ENCODE measurements around the gene TIE1.

TIE1 gene

GRCh38 chr1:43274125-43274803 lies 26.5 kb upstream of the TIE1 start:
- DNase-seq, result peak; percentile 41

GRCh38 chr1:43274804-43275180 lies 26.0 kb upstream of the TIE1 start:
- no peak for DNase-seq

GRCh38 chr1:43275826-43276620 lies 24.8 kb upstream of the TIE1 start:
- no peak for DNase-seq

- DNase-seq, result no peak
Measured at GRCh38 chr1:43276673-43277072, 24.1 kb upstream of the TIE1 start.

GRCh38 chr1:43277116-43277876 lies 23.5 kb upstream of the TIE1 start:
- DNase-seq, result no peak

GRCh38 chr1:43279161-43279560 lies 21.6 kb upstream of the TIE1 start:
- no peak for DNase-seq

- no peak for DNase-seq
Measured at GRCh38 chr1:43279666-43280065, 21.1 kb upstream of the TIE1 start.

- no peak for DNase-seq
Measured at GRCh38 chr1:43280692-43281091, 20.1 kb upstream of the TIE1 start.

GRCh38 chr1:43282220-43283195 lies 18.3 kb upstream of the TIE1 start:
- no peak for DNase-seq

GRCh38 chr1:43284065-43284464 lies 16.7 kb upstream of the TIE1 start:
- DNase-seq, result no peak

GRCh38 chr1:43284546-43285110 lies 16.2 kb upstream of the TIE1 start:
- no peak for DNase-seq

GRCh38 chr1:43285269-43285990 lies 15.4 kb upstream of the TIE1 start, which contains the start of gene C1orf210:
TSS of gene C1orf210 (minus strand) at chr1:43285581. CDS start at chr1:43283270, 2,311 bp downstream.
- no peak for DNase-seq

GRCh38 chr1:43286115-43286514 lies 14.7 kb upstream of the TIE1 start:
- DNase-seq, result no peak

- no peak for DNase-seq
Measured at GRCh38 chr1:43286533-43286932, 14.2 kb upstream of the TIE1 start.

GRCh38 chr1:43288058-43288784 lies 12.6 kb upstream of the TIE1 start:
- DNase-seq, result no peak

- no peak for DNase-seq
Measured at GRCh38 chr1:43288785-43289706, 11.7 kb upstream of the TIE1 start.

- no peak for DNase-seq
Measured at GRCh38 chr1:43292216-43292615, 8.6 kb upstream of the TIE1 start.

GRCh38 chr1:43292679-43293078 lies 8.1 kb upstream of the TIE1 start:
- no peak for DNase-seq

GRCh38 chr1:43293176-43293575 lies 7.6 kb upstream of the TIE1 start:
- no peak for DNase-seq
